Activated B cell treated with CpG ODN at 0.5 μM for 24 hours (primary cell): ENCODE data around the gene NFX1. TPM values are rescaled to one million over a fixed set of nuclear protein-coding genes. Genes with fewer than 3 reads are reported as not detected.

ENCODE experiments used
- ATAC-seq: fragments of 200-7000 bp; cut with Tn5 transposase; one replicate; pipeline ENCODE4 v1.10.0; 2021; ENCODE audit warnings: low read depth, mild to moderate bottlenecking, moderate library complexity
- CTCF ChIA-PET: fragments of 350-600 bp; sonication (Branson Sonifier 250); formaldehyde crosslinking; loops from one replicate; lab custom pipeline; 2021; ENCODE audit warnings: antibody characterized with exemption; lab: Charles Lee
- POLR2A ChIA-PET: fragments of 350-600 bp; sonication (Branson Sonifier 250); formaldehyde crosslinking; loops from one replicate; lab custom pipeline; 2021; ENCODE audit warnings: antibody characterized with exemption; lab: Charles Lee
- DNase-seq: peaks from one replicate; pipeline ENCODE4 v3.0.0; 2022
- H3K27ac Mint-ChIP-seq: one replicate; pipeline ENCODE4 v1.8.0; 2020; ENCODE audit warnings: mixed read lengths
- H3K27me3 Mint-ChIP-seq: one replicate; pipeline ENCODE4 v1.8.0; 2021; ENCODE audit warnings: mixed read lengths
- H3K36me3 Mint-ChIP-seq: one replicate; pipeline ENCODE4 v1.8.0; 2021; ENCODE audit warnings: low read depth, mixed read lengths
- H3K4me1 Mint-ChIP-seq: one replicate; pipeline ENCODE4 v1.8.0; 2021; ENCODE audit warnings: mixed read lengths
- H3K4me3 Mint-ChIP-seq: one replicate; pipeline ENCODE4 v1.8.0; 2020; ENCODE audit warnings: mild to moderate bottlenecking, mixed read lengths
- H3K9me3 Mint-ChIP-seq: one replicate; pipeline ENCODE4 v1.8.0; 2020; ENCODE audit warnings: mixed read lengths
- CTCF ChIP-seq: fragments of 200-600 bp; IDR thresholded peaks from one replicate; pipeline ENCODE4 v1.8.0; 2022; ENCODE audit warnings: antibody characterized with exemption, mild to moderate bottlenecking
- intact Hi-C: fragments of 100-400 bp; cut with micrococcal nuclease; formaldehyde crosslinking; loops from one replicate; pipeline ENCODE4 v1.15.1; 2024
- total RNA-seq: library from RNA; stranded (reverse); gene quantifications from 2 replicates; pipeline ENCODE4 v1.2.3, GENCODE V29; 2022

The NFX1 gene
- total RNA-seq, 1 donor from 2014 or later = 57.2 TPM

- H3K4me1 Mint-ChIP-seq = no peaks in the 10 kb centered on the region
- DNase-seq (no peak), ATAC-seq (no peak)
- intact Hi-C loops = no loop called here
- TF ChIP-seq CTCF = no peak
- peaks cover 90% of the 10 kb centered on the region for H3K36me3 Mint-ChIP-seq
- H3K27me3 Mint-ChIP-seq = no peaks in the 10 kb centered on the region
- no peak overlapping the region for H3K27ac Mint-ChIP-seq
- ChIA-PET POLR2A (no interaction called here), CTCF (no interaction called here)
- H3K9me3 Mint-ChIP-seq = no peaks in the 10 kb centered on the region
- no peak overlapping the region for H3K4me3 Mint-ChIP-seq
Measured at GRCh38 chr9:33366979-33367480, 76.7 kb downstream of the NFX1 start.

- no peaks in the 10 kb centered on the region for H3K9me3 Mint-ChIP-seq
- H3K4me3 Mint-ChIP-seq = no peak overlapping the region
- ATAC-seq (no peak), DNase-seq (no peak)
- peaks cover 56% of the 10 kb centered on the region for H3K36me3 Mint-ChIP-seq
- no peak overlapping the region for H3K27ac Mint-ChIP-seq
- ChIA-PET CTCF (interaction anchor here (1.3 to 2.8 kb wide), 2 partner anchors 20 to 94 kb away, joined by 4 to 14 read pairs; no protein-coding TSS in a partner anchor), POLR2A (interaction anchor here (0.6 kb wide), 1 partner anchor 440 kb away, joined by 3 read pairs; no protein-coding TSS in a partner anchor)
- peaks cover 6% of the 10 kb centered on the region for H3K4me1 Mint-ChIP-seq
- intact Hi-C loops = no loop called here
- TF ChIP-seq CTCF = no peak
- H3K27me3 Mint-ChIP-seq = no peaks in the 10 kb centered on the region
Measured at GRCh38 chr9:33372900-33373299, 82.6 kb downstream of the NFX1 start.

GRCh38 chr9:33374190-33374589 lies 83.9 kb downstream of the NFX1 start:
- no peak overlapping the region for H3K27ac Mint-ChIP-seq
- H3K9me3 Mint-ChIP-seq = no peaks in the 10 kb centered on the region
- H3K36me3 Mint-ChIP-seq = peaks cover 44% of the 10 kb centered on the region
- intact Hi-C loops = no loop called here
- DNase-seq = no peak
- ATAC-seq = no peak
- POLR2A ChIA-PET = no interaction called here
- no peak for TF ChIP-seq CTCF
- H3K4me1 Mint-ChIP-seq = peaks cover 6% of the 10 kb centered on the region
- no peak overlapping the region for H3K4me3 Mint-ChIP-seq
- no peaks in the 10 kb centered on the region for H3K27me3 Mint-ChIP-seq
- CTCF ChIA-PET = interaction anchor here (0.7 to 2.8 kb wide), 8 partner anchors 14 to 143 kb away, joined by 3 to 14 read pairs (median 4); partner anchors contain the start of gene NOL6

GRCh38 chr9:33374634-33375237 lies 84.4 kb downstream of the NFX1 start:
- POLR2A ChIA-PET = no interaction called here
- CTCF ChIA-PET = interaction anchor here (0.7 to 2.8 kb wide), 14 partner anchors 14 to 249 kb away, joined by 3 to 14 read pairs (median 4); partner anchors contain the start of gene NOL6
- intact Hi-C loops = loop anchor here (1.0 to 5.0 kb wide), 2 partner anchors 73 to 92 kb away; partner anchors contain the start of gene AQP3
- Mint-ChIP-seq H3K36me3 (peaks cover 39% of the 10 kb centered on the region), H3K27ac (no peak overlapping the region), H3K4me3 (peak overlapping the region; percentile 11), H3K4me1 (peaks cover 6% of the 10 kb centered on the region), H3K9me3 (no peaks in the 10 kb centered on the region), H3K27me3 (no peaks in the 10 kb centered on the region)
- ATAC-seq (peak; percentile 89), DNase-seq (no peak)
- TF ChIP-seq CTCF = no peak

- ATAC-seq = peak; percentile 18
Measured at GRCh38 chr9:33375238-33375840, 85.0 kb downstream of the NFX1 start.

More at GRCh38 chr9:33375238-33375840, 85.0 kb downstream of the NFX1 start:
- no peaks in the 10 kb centered on the region for H3K27me3 Mint-ChIP-seq
- H3K36me3 Mint-ChIP-seq = peaks cover 33% of the 10 kb centered on the region
- H3K9me3 Mint-ChIP-seq = no peaks in the 10 kb centered on the region
- intact Hi-C loops = loop anchor here (1.0 to 5.0 kb wide), 2 partner anchors 72 to 91 kb away; partner anchors contain the start of gene AQP3
- no peak for DNase-seq
- peak overlapping the region; percentile 11 for H3K4me3 Mint-ChIP-seq
- H3K4me1 Mint-ChIP-seq = peaks cover 6% of the 10 kb centered on the region
- no peak for TF ChIP-seq CTCF
- ChIA-PET POLR2A (no interaction called here), CTCF (interaction anchor here (1.1 to 2.6 kb wide), 10 partner anchors 15 to 249 kb away, joined by 3 to 14 read pairs (median 4); partner anchors contain the start of gene NOL6)
- no peak overlapping the region for H3K27ac Mint-ChIP-seq
